Stimulated activated naive B cell treated with anti-CD40 and anti-IgM and Interleukin-4, amounts not matched to agents 10 μg/mL and 1 μg/mL and 100 μg/mL, for 72 hours (primary cell): Measurements from ENCODE around the gene NFYC.
"Not testable (repeated sequence)": the region's sequence is repeated elsewhere in the genome, so short reads cannot be mapped to it uniquely, and the experiment has no call there.

ENCODE experiments used
- ATAC-seq, 2 donors: fragments of 150-1000 bp; cut with Tn5 transposase; replicated peaks; 2 replicates each; pipeline ENCODE4 v1.10.0; 2021; ENCODE audit warnings: moderate library complexity in 1 of 2
- DNase-seq: peaks from one replicate; pipeline ENCODE4 v3.0.0; 2021
- H3K27ac Mint-ChIP-seq: one replicate; pipeline ENCODE4 v1.8.0; 2022; ENCODE audit warnings: mild to moderate bottlenecking, mixed read lengths
- H3K27me3 Mint-ChIP-seq, 2 donors: one replicate each; pipeline ENCODE4 v1.8.0; 2022; ENCODE audit warnings: mixed read lengths in 2 of 2
- H3K36me3 Mint-ChIP-seq, 2 donors: one replicate each; pipeline ENCODE4 v1.8.0; 2022; ENCODE audit warnings: mixed read lengths in 2 of 2, mild to moderate bottlenecking in 1 of 2
- H3K4me1 Mint-ChIP-seq, 2 donors: one replicate each; pipeline ENCODE4 v1.8.0; 2022; ENCODE audit warnings: mixed read lengths in 2 of 2, mild to moderate bottlenecking in 1 of 2
- H3K4me3 Mint-ChIP-seq, 2 donors: one replicate each; pipeline ENCODE4 v1.8.0; 2022; ENCODE audit warnings: mild to moderate bottlenecking in 2 of 2, mixed read lengths in 2 of 2, moderate library complexity in 1 of 2
- H3K9me3 Mint-ChIP-seq, 2 donors: one replicate each; pipeline ENCODE4 v1.8.0; 2022; ENCODE audit warnings: mixed read lengths in 2 of 2, mild to moderate bottlenecking in 1 of 2

The NFYC gene

GRCh38 chr1:40723196-40723955 is 31.9 kb downstream of the NFYC start:
- DNase-seq (no peak), ATAC-seq (no peak)
- Mint-ChIP-seq H3K27me3 (no peaks in the 10 kb centered on the region), H3K4me3 (no peak overlapping the region), H3K9me3 (no peaks in the 10 kb centered on the region), H3K27ac (no peak overlapping the region), H3K4me1 (peaks cover 24 to 62% of the 10 kb centered on the region in 2 donors), H3K36me3 (peaks cover 15% of the 10 kb centered on the region in 2 donors)

- H3K9me3 Mint-ChIP-seq, ATAC-seq, H3K27ac Mint-ChIP-seq, H3K27me3 Mint-ChIP-seq, DNase-seq, H3K4me3 Mint-ChIP-seq: not testable (repeated sequence)
- peaks cover 27 to 69% of the 10 kb centered on the region in 2 donors for H3K4me1 Mint-ChIP-seq
- peaks cover 23% of the 10 kb centered on the region in 2 donors for H3K36me3 Mint-ChIP-seq
Measured at GRCh38 chr1:40727662-40728061, 36.2 kb downstream of the NFYC start.

DNA sequence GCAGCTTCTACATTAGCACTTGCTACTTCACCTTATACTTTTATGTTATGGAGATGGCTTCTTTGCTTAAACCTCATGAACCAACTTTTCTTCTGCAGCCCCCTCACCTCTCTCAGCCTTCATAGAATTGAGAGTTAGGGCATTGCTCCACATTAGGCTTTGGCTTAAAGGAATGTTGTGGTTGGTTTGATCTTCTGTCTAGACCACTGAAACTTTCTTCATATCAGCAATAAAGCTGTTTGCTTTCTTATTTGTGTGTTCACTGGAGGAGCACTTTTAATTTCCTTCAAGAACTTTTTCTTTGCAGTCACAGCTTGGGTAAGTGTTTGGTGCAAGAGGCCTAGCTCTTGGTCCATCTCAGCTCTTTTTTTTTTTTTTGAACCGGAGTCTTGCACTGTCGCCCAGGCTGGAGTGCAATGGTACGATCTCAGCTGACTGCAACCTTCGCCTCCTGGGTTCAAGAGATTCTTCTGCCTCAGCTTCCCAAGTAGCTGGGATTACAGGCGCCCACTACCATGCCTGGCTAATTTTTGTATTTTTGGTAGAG is 37.9 kb downstream of the NFYC start:
- H3K27ac Mint-ChIP-seq, H3K9me3 Mint-ChIP-seq, H3K27me3 Mint-ChIP-seq, H3K4me3 Mint-ChIP-seq, DNase-seq, ATAC-seq: not testable (repeated sequence)
- peaks cover 21 to 23% of the 10 kb centered on the region in 2 donors for H3K36me3 Mint-ChIP-seq
- peaks cover 32 to 67% of the 10 kb centered on the region in 2 donors for H3K4me1 Mint-ChIP-seq

DNA sequence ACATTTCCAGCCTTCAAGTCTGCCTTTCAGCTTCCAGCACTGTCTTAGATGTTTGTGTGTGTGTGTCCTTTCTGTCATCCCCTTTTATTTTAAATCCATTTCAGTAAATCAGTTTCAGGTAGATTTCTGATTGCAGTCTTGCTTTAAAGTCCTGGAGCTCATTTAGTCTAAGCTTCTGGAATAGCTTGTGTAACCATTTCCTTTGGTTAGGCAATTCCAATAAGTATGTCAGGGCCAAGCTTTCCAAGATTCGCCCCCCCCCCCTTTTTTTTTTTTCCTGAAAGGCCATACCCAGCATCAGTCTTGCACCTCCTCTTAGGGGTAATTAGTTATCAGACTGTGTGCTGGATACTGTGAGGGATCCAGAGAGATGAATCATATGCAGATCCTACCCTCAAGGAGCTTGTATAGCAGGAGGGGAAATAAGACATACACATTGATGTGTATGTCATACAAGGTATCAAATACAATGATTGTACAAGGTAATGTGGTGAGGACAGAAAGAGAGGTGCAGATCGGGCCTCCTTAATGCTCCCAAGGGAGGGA is 41.3 kb downstream of the NFYC start:
- DNase-seq = no peak
- peaks cover 24 to 61% of the 10 kb centered on the region in 2 donors for H3K4me1 Mint-ChIP-seq
- H3K36me3 Mint-ChIP-seq = peaks cover 12 to 20% of the 10 kb centered on the region in 2 donors
- ATAC-seq = no peak
- H3K27ac Mint-ChIP-seq = peak overlapping the region; percentile 16
- no peak overlapping the region for H3K4me3 Mint-ChIP-seq
- no peaks in the 10 kb centered on the region for H3K27me3 Mint-ChIP-seq
- no peaks in the 10 kb centered on the region for H3K9me3 Mint-ChIP-seq

DNA sequence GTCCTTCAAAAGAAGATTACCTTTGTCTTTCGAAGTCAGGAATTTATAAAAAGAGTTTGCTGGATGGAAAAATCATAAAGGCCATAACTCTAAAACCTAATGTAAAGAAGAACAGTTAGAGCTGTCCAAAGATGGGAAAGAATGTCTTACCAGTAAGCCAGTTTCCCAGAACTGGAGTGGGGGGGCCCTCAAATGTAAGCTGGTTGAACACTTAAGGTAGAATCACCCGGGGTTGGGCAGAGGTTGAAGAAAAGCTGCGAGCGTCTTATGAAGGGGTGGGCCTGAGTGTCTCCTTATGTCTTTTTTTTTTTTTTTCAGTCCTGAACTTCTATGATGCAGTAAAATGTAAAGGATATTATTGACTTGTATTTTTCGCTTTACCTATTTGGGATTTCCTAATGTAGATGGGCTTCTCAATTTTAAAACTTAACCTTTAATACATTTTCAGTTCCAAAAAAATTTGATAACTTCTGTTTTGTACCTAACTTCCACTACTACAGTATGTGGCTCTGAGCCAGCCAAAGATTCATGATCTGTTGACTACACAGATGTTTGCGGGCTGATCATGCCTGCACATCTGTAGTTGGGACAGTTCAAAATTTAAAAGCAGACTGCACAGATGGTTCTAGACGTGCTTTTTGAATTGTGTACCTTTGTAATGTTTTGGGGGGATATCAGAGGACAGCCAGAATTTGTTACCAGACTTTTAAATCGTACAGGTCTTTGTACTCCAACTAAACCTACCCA is 43.6 kb downstream of the NFYC start:
- Mint-ChIP-seq H3K9me3 (no peaks in the 10 kb centered on the region), H3K36me3 (peaks cover 20 to 32% of the 10 kb centered on the region in 2 donors), H3K27ac (no peak overlapping the region), H3K27me3 (no peaks in the 10 kb centered on the region), H3K4me3 (no peak overlapping the region), H3K4me1 (peaks cover 25 to 51% of the 10 kb centered on the region in 2 donors)
- ATAC-seq (no peak), DNase-seq (no peak)

DNA sequence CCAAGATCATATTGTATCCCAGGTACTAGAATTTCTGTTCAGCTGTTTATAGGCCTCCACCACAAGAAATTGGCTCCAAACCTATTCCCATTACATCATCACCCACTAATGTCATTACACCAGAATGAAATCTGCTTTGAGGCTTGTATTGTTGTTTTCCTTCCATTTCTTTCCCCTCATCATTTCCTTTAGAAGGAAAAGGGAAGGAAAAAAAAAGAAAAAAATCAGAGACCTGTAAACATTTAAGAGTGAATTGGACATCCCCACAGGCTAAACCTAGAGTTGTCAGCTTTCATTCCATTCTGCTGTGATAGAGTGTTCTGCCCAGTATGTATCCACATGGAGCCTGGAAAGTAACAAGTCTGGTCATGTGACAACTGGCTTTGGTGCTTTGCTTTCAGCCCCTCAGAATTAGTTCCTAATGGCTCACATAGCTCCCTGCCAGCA is 44.6 kb downstream of the NFYC start:
- no peak overlapping the region for H3K4me3 Mint-ChIP-seq
- DNase-seq (no peak), ATAC-seq (no peak)
- no peak overlapping the region for H3K27ac Mint-ChIP-seq
- H3K4me1 Mint-ChIP-seq = peaks cover 24 to 51% of the 10 kb centered on the region in 2 donors
- no peaks in the 10 kb centered on the region for H3K9me3 Mint-ChIP-seq
- H3K27me3 Mint-ChIP-seq = no peaks in the 10 kb centered on the region
- H3K36me3 Mint-ChIP-seq = peaks cover 20 to 31% of the 10 kb centered on the region in 2 donors

DNA sequence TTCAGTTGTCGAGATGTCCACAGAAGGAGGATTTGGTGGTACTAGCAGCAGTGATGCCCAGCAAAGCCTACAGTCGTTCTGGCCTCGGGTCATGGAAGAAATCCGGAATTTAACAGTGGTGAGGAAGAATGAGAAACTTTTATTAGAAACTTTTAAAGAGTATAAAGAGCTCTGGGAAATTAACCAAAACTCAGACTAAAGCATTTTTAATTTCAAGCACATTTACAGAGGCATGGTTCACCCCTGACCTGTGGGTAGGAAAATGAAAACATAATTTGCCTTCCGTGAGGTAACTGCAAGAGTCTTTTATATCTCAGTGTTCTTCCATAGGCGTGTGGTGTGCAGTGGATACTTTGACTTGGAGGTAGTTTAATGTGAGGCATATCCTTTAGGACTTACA is 47.3 kb downstream of the NFYC start:
- DNase-seq (no peak), ATAC-seq (no peak)
- no peak overlapping the region for H3K27ac Mint-ChIP-seq
- peaks cover 26 to 47% of the 10 kb centered on the region in 2 donors for H3K36me3 Mint-ChIP-seq
- no peaks in the 10 kb centered on the region for H3K27me3 Mint-ChIP-seq
- H3K9me3 Mint-ChIP-seq = no peaks in the 10 kb centered on the region
- no peak overlapping the region for H3K4me3 Mint-ChIP-seq
- H3K4me1 Mint-ChIP-seq = peaks cover 21 to 53% of the 10 kb centered on the region in 2 donors

DNA sequence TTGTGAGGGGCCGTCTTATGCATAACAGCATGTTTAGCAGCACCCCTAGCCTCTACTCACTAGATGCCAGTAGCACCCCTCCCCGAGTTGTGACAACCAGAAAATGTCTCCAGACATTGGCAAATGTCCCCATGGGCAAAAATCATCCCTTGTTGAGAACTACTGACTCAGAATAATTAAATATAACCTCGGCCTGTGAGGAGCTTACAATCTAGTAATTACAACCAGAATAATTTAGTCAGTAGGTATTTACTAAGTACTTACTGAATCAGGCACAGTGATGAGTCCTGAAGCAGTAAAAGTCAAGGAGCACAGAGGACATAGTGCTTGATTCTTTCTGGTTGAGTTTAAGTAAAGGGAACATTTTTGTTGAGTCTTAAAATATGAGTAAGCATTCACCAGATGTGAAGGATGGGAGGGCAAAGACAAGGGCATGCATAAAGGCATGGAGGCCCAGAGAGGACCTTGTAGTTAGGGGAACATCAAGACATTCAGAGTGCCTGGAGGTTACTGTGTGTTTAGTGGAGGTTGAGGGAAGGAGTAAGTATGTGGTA is 48.0 kb downstream of the NFYC start:
- no peaks in the 10 kb centered on the region for H3K9me3 Mint-ChIP-seq
- H3K27me3 Mint-ChIP-seq = no peaks in the 10 kb centered on the region
- peaks cover 26 to 51% of the 10 kb centered on the region in 2 donors for H3K36me3 Mint-ChIP-seq
- no peak overlapping the region for H3K4me3 Mint-ChIP-seq
- H3K27ac Mint-ChIP-seq = peak overlapping the region; percentile 22
- peaks cover 21 to 53% of the 10 kb centered on the region in 2 donors for H3K4me1 Mint-ChIP-seq
- DNase-seq = no peak
- no peak for ATAC-seq

DNA sequence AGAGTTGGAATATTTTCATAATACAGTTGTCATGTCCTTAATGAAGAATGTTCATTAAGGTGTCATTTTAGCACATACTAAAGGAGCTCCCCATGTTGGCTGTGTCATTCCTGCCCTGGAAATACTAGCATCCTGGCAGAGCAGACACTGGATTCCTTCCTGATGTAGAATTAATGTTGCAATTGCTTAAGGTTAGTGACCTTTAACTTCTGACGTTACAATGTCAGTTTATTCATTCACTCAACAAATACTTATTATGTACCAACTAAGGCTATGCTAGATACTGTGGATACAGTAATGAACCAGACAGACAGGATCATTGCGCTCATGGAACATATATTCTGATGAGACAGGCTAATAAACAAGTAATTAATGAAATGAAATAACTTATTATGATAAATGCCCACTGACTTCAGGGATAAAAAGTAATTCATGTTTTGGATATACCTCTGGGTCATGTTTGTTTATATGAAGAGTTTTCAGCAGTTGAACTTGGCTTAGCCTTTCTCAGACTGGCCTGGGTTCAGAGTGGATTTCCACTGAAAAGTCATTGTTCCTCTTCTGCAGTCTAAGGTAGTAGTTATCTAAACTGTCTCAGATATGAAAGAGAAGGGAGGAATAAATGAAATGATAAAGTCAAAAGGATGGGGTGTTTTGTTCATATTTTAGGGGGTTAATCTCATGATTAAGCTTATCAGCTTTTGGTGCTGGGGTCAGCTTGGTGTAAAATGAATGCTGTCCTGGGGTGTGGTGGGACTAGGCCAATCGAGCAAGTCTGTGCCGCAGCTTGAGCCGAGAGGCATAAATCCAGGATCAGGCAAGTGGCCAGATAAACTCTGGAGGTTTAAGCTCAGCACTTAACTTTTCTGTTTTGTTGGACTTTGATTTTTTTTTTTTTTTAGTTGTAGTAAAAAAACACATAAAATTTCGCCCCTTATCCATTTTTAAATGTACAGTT is 48.8 kb downstream of the NFYC start:
- peak overlapping the region; percentile 22 for H3K27ac Mint-ChIP-seq
- no peaks in the 10 kb centered on the region for H3K9me3 Mint-ChIP-seq
- no peaks in the 10 kb centered on the region for H3K27me3 Mint-ChIP-seq
- no peak for DNase-seq
- H3K36me3 Mint-ChIP-seq = peaks cover 28 to 56% of the 10 kb centered on the region in 2 donors
- peaks cover 18 to 48% of the 10 kb centered on the region in 2 donors for H3K4me1 Mint-ChIP-seq
- H3K4me3 Mint-ChIP-seq = peak overlapping the region in 1 of 2 donors; percentile 6
- ATAC-seq = peak in 1 of 2 donors; percentile 51

- DNase-seq (no peak), ATAC-seq (no peak)
- Mint-ChIP-seq H3K9me3 (no peaks in the 10 kb centered on the region), H3K27ac (no peak overlapping the region), H3K4me3 (no peak overlapping the region), H3K4me1 (peaks cover 23 to 55% of the 10 kb centered on the region in 2 donors), H3K27me3 (no peaks in the 10 kb centered on the region), H3K36me3 (peaks cover 34 to 64% of the 10 kb centered on the region in 2 donors)
Measured at GRCh38 chr1:40740997-40741736, 49.7 kb downstream of the NFYC start.

DNA sequence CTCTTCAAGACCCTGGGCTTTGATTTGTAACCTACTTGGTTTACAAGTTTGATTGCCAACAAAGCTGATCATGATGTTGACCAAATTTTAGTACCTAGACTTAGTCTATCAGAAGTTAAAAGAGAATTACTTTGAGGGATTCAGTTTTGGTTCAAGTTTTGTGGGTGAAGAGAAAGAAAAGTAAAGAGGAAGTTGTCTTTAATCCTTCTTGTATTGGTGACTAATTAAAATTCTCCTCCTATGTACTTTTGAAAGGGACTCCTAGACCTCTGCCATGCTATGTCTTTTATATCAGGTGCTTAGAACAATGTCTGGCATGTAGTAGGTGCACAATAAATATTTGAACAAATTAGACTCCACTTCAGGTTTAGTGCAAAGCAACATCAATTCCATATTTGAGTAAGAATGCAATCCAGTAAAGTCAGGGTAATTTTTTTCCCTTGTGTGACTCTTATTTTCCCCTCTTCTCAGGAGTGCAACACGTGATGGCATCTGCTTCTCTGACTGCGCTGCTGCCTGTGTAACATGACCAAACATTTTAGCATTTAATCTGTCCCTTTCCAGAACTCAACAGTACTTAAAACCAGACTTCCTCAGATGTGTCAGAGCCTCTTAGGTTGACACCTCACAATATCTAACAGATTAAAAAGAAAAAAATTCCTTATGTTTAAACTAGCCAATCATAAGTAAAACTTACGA is 51.0 kb downstream of the NFYC start:
- Mint-ChIP-seq H3K27ac (peak overlapping the region; percentile 74), H3K36me3 (peaks cover 41 to 76% of the 10 kb centered on the region in 2 donors), H3K9me3 (no peaks in the 10 kb centered on the region), H3K4me1 (peaks cover 26 to 59% of the 10 kb centered on the region in 2 donors), H3K4me3 (peak overlapping the region in 1 of 2 donors; percentile 7), H3K27me3 (no peaks in the 10 kb centered on the region)
- peak; percentile 82 to 91 for ATAC-seq
- DNase-seq = no peak

DNA sequence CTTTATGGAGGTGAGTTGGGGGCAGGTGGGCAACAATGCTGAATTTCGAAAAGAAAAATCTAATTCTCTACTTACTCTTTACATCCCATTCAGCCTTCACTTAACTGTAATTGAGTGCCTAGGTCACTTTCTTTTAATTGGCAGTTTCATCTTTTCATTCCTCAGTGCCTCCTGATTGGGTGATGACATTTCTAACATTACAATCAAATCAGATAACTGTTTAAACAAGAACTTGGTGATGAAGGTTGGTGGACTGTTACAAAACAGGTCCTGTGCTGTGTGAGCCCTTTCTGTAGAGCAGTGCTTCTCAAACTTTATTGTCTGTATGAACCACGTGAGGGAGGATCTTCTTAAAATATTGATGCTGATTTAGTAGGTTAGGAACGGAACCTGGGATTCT is 51.9 kb downstream of the NFYC start:
- Mint-ChIP-seq H3K4me1 (peaks cover 26 to 58% of the 10 kb centered on the region in 2 donors), H3K27me3 (no peaks in the 10 kb centered on the region), H3K4me3 (no peak overlapping the region), H3K36me3 (peaks cover 45 to 81% of the 10 kb centered on the region in 2 donors), H3K9me3 (no peaks in the 10 kb centered on the region), H3K27ac (peak overlapping the region; percentile 15)
- DNase-seq (no peak), ATAC-seq (no peak)
